HEK293T (cell line): ENCODE measurements around the gene PACRG.

ENCODE experiments used
- BHLHE40 ChIP-seq: fragments of 450-650 bp; IDR thresholded peaks from 2 replicates; pipeline ENCODE4 v1.6.1; 2016; ENCODE audit warnings: mild to moderate bottlenecking, moderate library complexity, borderline replicate concordance
- FOXA1 ChIP-seq: fragments of 450-650 bp; IDR thresholded peaks from 2 replicates; pipeline ENCODE4 v1.6.1; 2016; ENCODE audit warnings: mild to moderate bottlenecking
- FOXK2 ChIP-seq: fragments of 450-650 bp; IDR thresholded peaks from 2 replicates; pipeline ENCODE4 v1.6.1; 2016; ENCODE audit warnings: mild to moderate bottlenecking
- NFRKB ChIP-seq: fragments of 450-650 bp; IDR thresholded peaks from 2 replicates; pipeline ENCODE4 v1.6.1; 2016; ENCODE audit warnings: mild to moderate bottlenecking, moderate library complexity
- PKNOX1 ChIP-seq: fragments of 450-650 bp; IDR thresholded peaks from 2 replicates; pipeline ENCODE4 v1.6.1; 2016
- TARDBP ChIP-seq: fragments of 450-650 bp; IDR thresholded peaks from 2 replicates; pipeline ENCODE4 v1.6.1; 2016

DNA sequence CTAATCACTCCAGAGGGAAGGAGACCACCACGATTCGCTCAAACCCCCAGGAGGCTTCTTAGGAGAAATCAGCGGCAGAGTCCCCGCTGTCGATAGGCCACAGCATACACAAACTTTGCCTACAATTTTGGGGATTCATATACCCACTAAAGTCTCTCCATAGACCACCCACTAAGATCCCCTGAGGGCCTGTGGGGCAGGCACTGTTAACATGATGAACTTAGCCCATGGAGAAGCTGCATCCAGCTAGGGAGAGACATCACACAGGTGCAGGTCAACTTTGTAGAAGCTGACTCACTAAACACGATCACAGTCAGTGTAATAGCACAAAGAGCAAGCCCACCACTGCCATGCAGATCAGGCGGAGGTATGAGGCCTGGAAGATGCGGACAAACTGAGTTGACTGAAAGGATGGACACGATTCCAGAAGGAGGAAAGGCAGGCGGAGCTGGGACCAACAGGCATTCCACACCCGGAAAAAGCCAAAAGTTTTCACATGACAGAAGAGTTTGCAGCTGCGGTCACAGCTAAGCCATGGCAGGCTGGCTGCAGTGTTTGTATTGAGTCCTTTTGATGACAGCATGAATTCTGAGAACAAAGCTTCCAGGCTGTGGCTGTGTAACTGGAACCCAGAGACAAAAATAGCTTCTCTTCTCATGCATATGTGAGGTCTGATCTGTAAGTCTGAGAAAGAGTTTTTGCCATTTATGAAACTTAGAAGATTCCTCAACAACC, 611.1 kb downstream of the PACRG start:
- TF ChIP-seq FOXA1 (no peak), TARDBP (no peak), FOXK2 (no peak), NFRKB (no peak), PKNOX1 (no peak), BHLHE40 (no peak)
